ENCODE measurements around the gene SLC25A23. TPM values are rescaled to one million over a fixed set of nuclear protein-coding genes. Genes with fewer than 3 reads are reported as not detected.

The SLC25A23 gene
- total RNA-seq, 1 donor from 2014 or later, result 16.0 TPM

DNA sequence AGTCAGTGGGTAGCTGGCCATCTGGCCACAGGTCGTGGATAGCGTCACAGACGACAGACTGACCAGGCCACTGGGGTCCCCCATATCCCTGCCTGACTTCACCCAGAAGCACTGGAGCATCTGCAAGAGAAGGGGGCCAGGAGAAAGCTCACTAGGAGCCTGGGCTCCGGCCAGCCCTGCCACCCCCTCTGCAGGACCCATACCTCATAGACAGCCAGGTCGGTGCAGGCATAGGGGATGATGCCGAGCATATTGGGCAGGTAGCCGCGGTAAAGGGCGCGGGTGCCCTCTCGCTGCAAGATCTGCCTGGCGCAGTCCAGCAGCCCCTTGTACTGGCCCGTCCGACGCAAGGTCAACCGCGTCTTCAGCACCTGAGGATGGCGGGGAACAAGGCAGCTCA is 32.5 kb downstream of the SLC25A23 start:
- peaks cover 12% of the 10 kb centered on the region for H3K27me3 Mint-ChIP-seq (ENCODE audit: insufficient read depth, low read depth)
- Histone ChIP-seq H3K27ac (no peak overlapping the region), H3K4me1 (peaks cover 13% of the 10 kb centered on the region), H3K4me2 (no peak overlapping the region), H3K79me2 (ENCODE audit: low read depth) (peaks cover 21% of the 10 kb centered on the region), H3K36me3 (no peaks in the 10 kb centered on the region), H2AFZ (replicated peaks) (no peak overlapping the region), H3K27me3 (peaks cover 13% of the 10 kb centered on the region), H3K9me3 (ENCODE audit: low read depth) (no peaks in the 10 kb centered on the region), H3K4me3 (no peak overlapping the region), H4K20me1 (ENCODE audit: low read depth) (peaks cover 21% of the 10 kb centered on the region), H3K9ac (no peak overlapping the region), H3F3A (ENCODE audit: low read depth) (peaks cover 8% of the 10 kb centered on the region)
- H3K9me3 Mint-ChIP-seq, result no peaks in the 10 kb centered on the region
- DNase-seq (ENCODE audit: low spot score), result no peak
- H3K4me3 Mint-ChIP-seq, result no peak overlapping the region
- H3K27ac Mint-ChIP-seq, result no peak overlapping the region
- peaks cover 2% of the 10 kb centered on the region for H3K36me3 Mint-ChIP-seq
- TF ChIP-seq, protein P1, sequence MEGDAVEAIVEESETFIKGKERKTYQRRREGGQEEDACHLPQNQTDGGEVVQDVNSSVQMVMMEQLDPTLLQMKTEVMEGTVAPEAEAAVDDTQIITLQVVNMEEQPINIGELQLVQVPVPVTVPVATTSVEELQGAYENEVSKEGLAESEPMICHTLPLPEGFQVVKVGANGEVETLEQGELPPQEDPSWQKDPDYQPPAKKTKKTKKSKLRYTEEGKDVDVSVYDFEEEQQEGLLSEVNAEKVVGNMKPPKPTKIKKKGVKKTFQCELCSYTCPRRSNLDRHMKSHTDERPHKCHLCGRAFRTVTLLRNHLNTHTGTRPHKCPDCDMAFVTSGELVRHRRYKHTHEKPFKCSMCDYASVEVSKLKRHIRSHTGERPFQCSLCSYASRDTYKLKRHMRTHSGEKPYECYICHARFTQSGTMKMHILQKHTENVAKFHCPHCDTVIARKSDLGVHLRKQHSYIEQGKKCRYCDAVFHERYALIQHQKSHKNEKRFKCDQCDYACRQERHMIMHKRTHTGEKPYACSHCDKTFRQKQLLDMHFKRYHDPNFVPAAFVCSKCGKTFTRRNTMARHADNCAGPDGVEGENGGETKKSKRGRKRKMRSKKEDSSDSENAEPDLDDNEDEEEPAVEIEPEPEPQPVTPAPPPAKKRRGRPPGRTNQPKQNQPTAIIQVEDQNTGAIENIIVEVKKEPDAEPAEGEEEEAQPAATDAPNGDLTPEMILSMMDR (IDR thresholded peaks at IDR 0.05), result no peak
- no peak for TF ChIP-seq EZH2phosphoT487 (IDR thresholded peaks at IDR 0.05)
- TF ChIP-seq EZH2 (IDR thresholded peaks at IDR 0.05), result no peak
- peaks cover 22% of the 10 kb centered on the region for H3K4me1 Mint-ChIP-seq

DNA sequence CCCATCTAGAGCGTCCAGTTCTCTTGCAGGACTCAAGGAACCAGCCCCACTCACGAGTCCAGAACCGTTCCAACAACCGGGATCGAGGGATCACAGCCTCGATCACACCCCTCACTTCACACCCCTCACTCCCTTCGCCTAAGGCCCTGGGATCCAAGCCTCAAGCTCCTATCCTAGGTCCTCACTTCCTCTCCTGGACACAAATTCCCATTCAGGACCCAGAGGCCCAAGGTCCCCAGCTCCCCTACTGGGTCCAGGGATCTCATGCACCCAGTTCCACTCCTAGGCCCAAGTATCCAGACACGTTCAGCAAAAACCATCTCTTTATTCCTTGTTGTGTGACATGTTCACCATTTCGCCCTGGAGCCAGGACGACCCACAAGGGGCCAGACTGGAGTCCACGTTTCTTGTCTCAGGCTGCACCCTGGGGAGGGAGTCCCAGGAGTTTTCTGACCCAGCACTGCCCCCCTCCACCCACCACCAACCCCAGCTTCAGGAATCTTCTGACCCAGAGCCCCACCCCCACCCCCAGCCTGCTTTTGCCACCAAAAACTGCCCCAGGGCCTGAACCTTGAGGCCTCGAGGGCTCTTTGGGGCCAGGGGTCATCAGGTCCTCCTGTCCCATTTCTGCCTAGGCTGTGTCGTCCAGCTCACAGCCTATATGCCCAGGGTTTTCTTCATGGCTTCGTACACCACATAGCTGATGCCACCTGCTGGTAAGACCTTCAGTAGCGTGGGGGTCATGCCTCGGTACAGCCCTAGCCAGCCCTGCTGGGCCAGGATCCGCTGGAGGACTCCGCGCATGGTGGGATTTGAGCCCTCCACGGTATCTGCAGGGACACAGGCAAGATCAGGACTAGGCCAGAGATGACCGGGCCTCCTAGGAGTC is 33.6 kb downstream of the SLC25A23 start:
- Mint-ChIP-seq H3K27me3 (ENCODE audit: insufficient read depth, low read depth) (peaks cover 11% of the 10 kb centered on the region), H3K4me3 (peak overlapping the region; percentile 73), H3K9me3 (no peaks in the 10 kb centered on the region), H3K36me3 (peaks cover 4% of the 10 kb centered on the region), H3K27ac (peak overlapping the region; percentile 17), H3K4me1 (peaks cover 25% of the 10 kb centered on the region)
- no peak overlapping the region for H3K4me2 ChIP-seq
- peaks cover 13% of the 10 kb centered on the region for H3K27me3 ChIP-seq
- no peaks in the 10 kb centered on the region for H3K36me3 ChIP-seq
- H2AFZ ChIP-seq (replicated peaks), result no peak overlapping the region
- H3K4me3 ChIP-seq, result no peak overlapping the region
- peaks cover 32% of the 10 kb centered on the region for H4K20me1 ChIP-seq (ENCODE audit: low read depth)
- peaks cover 13% of the 10 kb centered on the region for H3K4me1 ChIP-seq
- no peaks in the 10 kb centered on the region for H3K9me3 ChIP-seq (ENCODE audit: low read depth)
- H3K9ac ChIP-seq, result no peak overlapping the region
- H3K79me2 ChIP-seq (ENCODE audit: low read depth), result peaks cover 32% of the 10 kb centered on the region
- DNase-seq (ENCODE audit: low spot score), result no peak
- peaks cover 8% of the 10 kb centered on the region for H3F3A ChIP-seq (ENCODE audit: low read depth)
- no peak for TF ChIP-seq EZH2phosphoT487 (IDR thresholded peaks at IDR 0.05)
- TF ChIP-seq, protein P1 (IDR thresholded peaks at IDR 0.05), result peak; percentile 14
- TF ChIP-seq EZH2 (IDR thresholded peaks at IDR 0.05), result no peak
- no peak overlapping the region for H3K27ac ChIP-seq

DNA sequence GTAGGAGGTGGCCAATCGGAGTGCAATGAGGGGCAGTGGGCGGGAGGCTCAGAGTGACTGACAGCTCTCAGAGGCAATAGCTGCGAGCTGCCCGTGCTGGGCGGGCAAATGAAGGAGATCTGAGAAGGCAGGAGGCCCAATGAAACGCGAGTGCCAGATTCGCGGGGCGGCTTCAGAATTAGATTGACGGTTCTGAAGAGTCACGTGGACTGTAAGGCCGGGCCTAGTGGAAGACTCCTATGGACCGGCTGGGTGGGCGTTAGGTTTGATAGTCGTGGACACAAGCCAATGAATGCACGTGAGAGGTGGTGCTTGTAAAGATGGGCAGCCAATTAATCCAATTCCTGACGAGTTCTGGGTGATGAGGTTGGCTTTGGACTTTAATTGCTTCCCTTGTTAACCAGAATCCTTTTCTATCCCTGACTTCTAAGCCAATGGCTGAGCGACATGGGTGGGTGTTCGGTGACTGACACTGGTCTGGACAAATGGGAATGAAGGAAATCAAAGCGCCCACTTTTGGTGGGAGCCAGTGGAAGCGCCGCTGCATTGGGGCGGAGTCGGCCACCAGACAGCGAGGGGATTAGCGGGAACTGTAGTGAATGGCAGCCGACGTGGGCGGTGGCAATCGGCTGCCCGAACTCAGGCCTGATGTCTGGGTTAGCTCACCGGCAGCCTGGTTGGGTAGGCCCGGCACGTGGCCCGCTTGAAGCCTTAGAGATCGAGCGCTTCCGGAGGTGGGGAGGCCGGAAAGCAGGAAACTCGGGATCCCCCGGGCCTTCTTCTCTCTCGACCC is 34.5 kb downstream of the SLC25A23 start:
- H3K27ac Mint-ChIP-seq, result peak overlapping the region; percentile 65
- peak; percentile 100 for DNase-seq (ENCODE audit: low spot score)
- Histone ChIP-seq H3K9ac (no peak overlapping the region), H3K27me3 (peaks cover 10% of the 10 kb centered on the region), H3K4me1 (peaks cover 13% of the 10 kb centered on the region), H3K4me2 (no peak overlapping the region), H3K4me3 (no peak overlapping the region), H3F3A (ENCODE audit: low read depth) (peaks cover 8% of the 10 kb centered on the region), H2AFZ (replicated peaks) (no peak overlapping the region), H3K36me3 (no peaks in the 10 kb centered on the region), H3K27ac (no peak overlapping the region), H4K20me1 (ENCODE audit: low read depth) (peaks cover 40% of the 10 kb centered on the region), H3K9me3 (ENCODE audit: low read depth) (no peaks in the 10 kb centered on the region), H3K79me2 (ENCODE audit: low read depth) (peaks cover 41% of the 10 kb centered on the region)
- H3K4me1 Mint-ChIP-seq, result peaks cover 28% of the 10 kb centered on the region
- H3K36me3 Mint-ChIP-seq, result peaks cover 9% of the 10 kb centered on the region
- peak overlapping the region; percentile 86 for H3K4me3 Mint-ChIP-seq
- TF ChIP-seq EZH2 (IDR thresholded peaks at IDR 0.05), result no peak
- no peak for TF ChIP-seq EZH2phosphoT487 (IDR thresholded peaks at IDR 0.05)
- TF ChIP-seq, protein P1 (IDR thresholded peaks at IDR 0.05), result no peak
- peaks cover 11% of the 10 kb centered on the region for H3K27me3 Mint-ChIP-seq (ENCODE audit: insufficient read depth, low read depth)
- no peaks in the 10 kb centered on the region for H3K9me3 Mint-ChIP-seq
